GM23338 (cell line): ENCODE results near the gene SERINC4. TPM values are rescaled to one million over a fixed set of nuclear protein-coding genes. Genes with fewer than 3 reads are reported as not detected.
"Not testable (repeated sequence)": the region's sequence is repeated elsewhere in the genome, so short reads cannot be mapped to it uniquely, and the experiment has no call there.

Experiments used
- ATAC-seq: fragments of 200-7000 bp; cut with Tn5 transposase; 3 replicates; pipeline ENCODE4 v1.9.1; 2020
- DNase-seq: peaks from one replicate; pipeline ENCODE4 v3.0.0-alpha.2; 2015; ENCODE audit warnings: low spot score
- H2AFZ ChIP-seq: fragments of 200-600 bp; sonication (generic); 2 replicates; pipeline ENCODE4 v1.8.0; 2016; ENCODE audit warnings: antibody characterized with exemption, mild to moderate bottlenecking, moderate library complexity
- H3F3A ChIP-seq: fragments of 200-600 bp; sonication (generic); replicated peaks from 2 replicates; pipeline ENCODE4 v1.8.0; 2017; ENCODE audit warnings: antibody characterized with exemption, mixed run types, low read depth
- H3K27ac ChIP-seq: fragments of 200-600 bp; sonication (generic); 2 replicates; pipeline ENCODE4 v1.6.1; 2016; ENCODE audit warnings: low read depth
- H3K27me3 ChIP-seq: fragments of 200-600 bp; sonication (generic); 2 replicates; pipeline ENCODE4 v1.8.0; 2016; ENCODE audit warnings: mild to moderate bottlenecking, mixed run types, moderate library complexity; ENCODE audit not compliant: insufficient read depth
- H3K36me3 ChIP-seq: fragments of 200-600 bp; sonication (generic); 2 replicates; pipeline ENCODE4 v1.8.0; 2016; ENCODE audit warnings: mild to moderate bottlenecking; ENCODE audit not compliant: insufficient read depth
- H3K4me1 ChIP-seq: fragments of 200-600 bp; sonication (generic); 2 replicates; pipeline ENCODE4 v1.8.0; 2016; ENCODE audit warnings: mild to moderate bottlenecking, moderate library complexity; ENCODE audit not compliant: insufficient read depth
- H3K4me2 ChIP-seq: fragments of 200-600 bp; sonication (generic); 2 replicates; pipeline ENCODE4 v1.7.1; 2017; ENCODE audit warnings: mixed run types
- H3K4me3 ChIP-seq: fragments of 200-600 bp; sonication (generic); 2 replicates; pipeline ENCODE4 v1.6.1; 2016; ENCODE audit warnings: mixed run types
- H3K79me2 ChIP-seq: fragments of 200-600 bp; sonication (generic); replicated peaks from 2 replicates; pipeline ENCODE4 v1.8.0; 2017; ENCODE audit warnings: mild to moderate bottlenecking; ENCODE audit not compliant: insufficient read depth
- H3K9me2 ChIP-seq: fragments of 200-600 bp; sonication (generic); 2 replicates; pipeline ENCODE4 v1.8.0; 2017; ENCODE audit not compliant: insufficient read depth
- H4K20me1 ChIP-seq: fragments of 200-600 bp; sonication (generic); replicated peaks from 2 replicates; pipeline ENCODE4 v1.8.0; 2017; ENCODE audit warnings: mild to moderate bottlenecking; ENCODE audit not compliant: insufficient read depth
- H3K27ac Mint-ChIP-seq: 2 replicates; pipeline ENCODE4 v1.8.0; 2020; ENCODE audit warnings: inconsistent platforms, mild to moderate bottlenecking, moderate library complexity, mixed read lengths
- H3K27me3 Mint-ChIP-seq: 3 replicates; pipeline ENCODE4 v1.8.0; 2022; ENCODE audit warnings: low read depth, mild to moderate bottlenecking, moderate library complexity, mixed read lengths, inconsistent platforms; ENCODE audit not compliant: insufficient read depth, poor library complexity
- H3K36me3 Mint-ChIP-seq: 3 replicates; pipeline ENCODE4 v1.8.0; 2021; ENCODE audit warnings: low read depth, mild to moderate bottlenecking, inconsistent platforms, moderate library complexity, mixed read lengths
- H3K4me1 Mint-ChIP-seq: 3 replicates; pipeline ENCODE4 v1.8.0; 2020; ENCODE audit warnings: mild to moderate bottlenecking, inconsistent platforms, mixed read lengths
- H3K4me3 Mint-ChIP-seq: 3 replicates; pipeline ENCODE4 v1.8.0; 2021; ENCODE audit warnings: moderate library complexity, mild to moderate bottlenecking, inconsistent platforms, mixed read lengths
- H3K9me3 Mint-ChIP-seq: 3 replicates; pipeline ENCODE4 v1.8.0; 2020; ENCODE audit warnings: moderate library complexity, mild to moderate bottlenecking, inconsistent platforms, mixed read lengths
- CREB1 ChIP-seq: fragments of 250-450 bp; sonication (Bioruptor Pico); IDR thresholded peaks from 2 replicates; pipeline ENCODE4 v1.5.0; 2020; ENCODE audit warnings: low read depth, mild to moderate bottlenecking, moderate library complexity
- POLR2AphosphoS5 ChIP-seq: IDR thresholded peaks from 2 replicates; pipeline ENCODE4 v1.6.1; 2016; ENCODE audit warnings: antibody characterized with exemption, low read depth
- microRNA counts: library from miRNA; unstranded; fragments of <30 nt; microRNA quantifications from one replicate; lab custom pipeline; 2017
- microRNA-seq: library from miRNA; unstranded; fragments of <30 nt; microRNA quantifications from one replicate; pipeline ENCODE4, GENCODE V29; 2017
- polyA plus RNA-seq: library from polyadenylated mRNA; unstranded; fragments of >200 nt; fragmentation: Nextera tagmentation; extraction: Ambion mirVana; gene quantifications from 2 replicates; pipeline ENCODE4 v1.2.1, GENCODE V29; 2016
- small RNA-seq: library from RNA; depleted of rRNA; stranded (forward); fragments of <200 nt; gene quantifications from one replicate; pipeline ENCODE3, GENCODE V24; 2014; ENCODE audit warnings: low replicate concordance
- total RNA-seq: library from RNA; depleted of rRNA; stranded (reverse); fragments of >200 nt; shearing (Covaris generic); gene quantifications from 2 replicates; pipeline ENCODE4 v1.2.3, GENCODE V29; 2014; rRNA removed

The SERINC4 gene
- total and polyA plus RNA-seq, 2 experiments from 2014 or later = not detected

GRCh38 chr15:43746245-43746902 is 53.6 kb downstream of the SERINC4 start, which contains the start of gene PDIA3:
Gene PDIA3 (plus strand): TSS chr15:43746438. CDS start chr15:43746540, 102 bp downstream.
- Histone ChIP-seq H3K4me2 (peak within 1 kb of the TSS; percentile 88), H2AFZ (peak within 1 kb of the TSS; percentile 63; the same call in 1 of the 2 replicates), H3K4me1 (peaks cover 16% of the 10 kb centered on the region), H3K27ac (peak within 1 kb of the TSS; percentile 95), H3K79me2 (peaks cover 49% of the 10 kb centered on the region), H4K20me1 (peaks cover 42% of the 10 kb centered on the region), H3K4me3 (peak within 1 kb of the TSS; percentile 87)
- ATAC-seq (peak; percentile 92), DNase-seq (peak; percentile 97)
- not testable (repeated sequence) for H3K9me2 ChIP-seq, H3K36me3 ChIP-seq, H3K9me3 Mint-ChIP-seq, H3K27me3 Mint-ChIP-seq, H3F3A ChIP-seq, H3K27me3 ChIP-seq
- Mint-ChIP-seq H3K4me3 (peak within 1 kb of the TSS; percentile 97), H3K36me3 (peaks cover 21% of the 10 kb centered on the region), H3K27ac (peak within 1 kb of the TSS; percentile 98), H3K4me1 (peaks cover 25% of the 10 kb centered on the region)
- TF ChIP-seq CREB1 (CRISPR knock-in tag) (peak; percentile 80), POLR2AphosphoS5 (peak; percentile 98)

MicroRNAs encoded within 50 kb of the gene (microRNA counts, 767-probe panel; counts per million panel counts)
- not detected for microRNA hsa-miR-1282 (lab: Ali Mortazavi, UCI)

Small RNA genes within 50 kb of the gene (microRNA-seq; reads per million reads assigned to microRNA genes)
- gene MIR1282 = not detected

Small RNA genes within 50 kb of the gene (small RNA-seq; reads per million reads assigned to genes)
- gene MIR1282 = not detected

Other genes starting within 250 kb of the SERINC4 start
- 21.7 and 23.5 TPM in 2 replicates for gene PPIP5K1, start 210.0 kb downstream of the SERINC4 start, total RNA-seq
- 4.5 and 5.8 TPM in 2 replicates for gene PPIP5K1, start 210.0 kb downstream of the SERINC4 start, polyA plus RNA-seq
- 28.6 and 31.4 TPM in 2 replicates for gene CKMT1B, start 206.2 kb downstream of the SERINC4 start, total RNA-seq
- gene CKMT1B, start 206.2 kb downstream of the SERINC4 start, polyA plus RNA-seq = 36.8 and 41.2 TPM in 2 replicates
- 0.19 and 0.45 TPM in 2 replicates for gene STRC, start 181.4 kb downstream of the SERINC4 start, total RNA-seq
- gene STRC, start 181.4 kb downstream of the SERINC4 start, polyA plus RNA-seq = 0.40 TPM in 1 of 2 replicates, not detected in the other
- gene CATSPER2, start 151.4 kb downstream of the SERINC4 start, total RNA-seq = 1.1 and 4.4 TPM in 2 replicates
- gene CATSPER2, start 151.4 kb downstream of the SERINC4 start, polyA plus RNA-seq = 0.92 and 1.1 TPM in 2 replicates
- 16.0 and 27.3 TPM in 2 replicates for gene CKMT1A, start 106.4 kb downstream of the SERINC4 start, total RNA-seq
- 30.9 and 31.1 TPM in 2 replicates for gene CKMT1A, start 106.4 kb downstream of the SERINC4 start, polyA plus RNA-seq
- 363 and 371 TPM in 2 replicates for gene PDIA3, start 53.8 kb downstream of the SERINC4 start, total RNA-seq
- 585 and 631 TPM in 2 replicates for gene PDIA3, start 53.8 kb downstream of the SERINC4 start, polyA plus RNA-seq
- 13.6 and 19.2 TPM in 2 replicates for gene ELL3, start 23.3 kb downstream of the SERINC4 start, total RNA-seq
- 12.0 and 14.2 TPM in 2 replicates for gene ELL3, start 23.3 kb downstream of the SERINC4 start, polyA plus RNA-seq
- gene SERF2, start 7.9 kb downstream of the SERINC4 start, total RNA-seq = 459 and 460 TPM in 2 replicates
- gene SERF2, start 7.9 kb downstream of the SERINC4 start, polyA plus RNA-seq = 2,602 and 2,869 TPM in 2 replicates
- gene HYPK, start 379 bp upstream of the SERINC4 start, total RNA-seq = 7.2 and 9.4 TPM in 2 replicates
- 39.6 and 40.1 TPM in 2 replicates for gene HYPK, start 379 bp upstream of the SERINC4 start, polyA plus RNA-seq
- 18.4 and 24.5 TPM in 2 replicates for gene MFAP1, start 24.5 kb upstream of the SERINC4 start, total RNA-seq
- gene MFAP1, start 24.5 kb upstream of the SERINC4 start, polyA plus RNA-seq = 33.6 and 34.9 TPM in 2 replicates
- gene WDR76, start 26.8 kb upstream of the SERINC4 start, total RNA-seq = 14.6 and 17.8 TPM in 2 replicates
- gene WDR76, start 26.8 kb upstream of the SERINC4 start, polyA plus RNA-seq = 8.5 and 9.7 TPM in 2 replicates